GM19193 (cell line): ENCODE measurements around the gene GPR158.

Source experiments
- POLR2A ChIP-seq: IDR thresholded peaks from 4 replicates; pipeline ENCODE4 v1.6.1; 2011; ENCODE audit not compliant: insufficient read depth, insufficient read length; ENCODE audit errors: extremely low read depth

GPR158 gene

GRCh38 chr10:25261110-25261509, 86.3 kb downstream of the GPR158 start:
- TF ChIP-seq POLR2A = no peak

DNA sequence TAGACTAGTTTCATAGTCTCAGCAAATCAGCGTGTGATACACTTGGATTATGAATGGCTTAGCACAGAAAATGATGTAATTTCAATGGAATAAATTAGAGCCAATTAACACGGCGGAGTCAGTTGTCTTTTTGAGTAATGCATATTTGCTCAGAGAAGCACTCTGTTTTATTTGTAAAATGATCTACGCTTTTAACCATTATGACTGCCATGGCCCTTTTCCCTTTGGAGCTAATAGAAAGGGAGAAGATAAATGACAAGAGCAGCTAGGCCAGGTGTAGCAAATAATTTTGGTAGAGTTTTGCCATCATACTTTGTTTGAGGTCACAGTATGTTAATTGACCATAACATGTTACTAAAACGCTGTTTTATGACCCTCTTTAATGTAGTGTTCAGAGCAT, 86.8 kb downstream of the GPR158 start:
- TF ChIP-seq POLR2A = no peak

GRCh38 chr10:25263931-25264330, 89.1 kb downstream of the GPR158 start:
- TF ChIP-seq POLR2A = no peak

GRCh38 chr10:25278180-25278579, 103.4 kb downstream of the GPR158 start:
- TF ChIP-seq POLR2A = no peak

- TF ChIP-seq POLR2A = no peak
Observed at GRCh38 chr10:25280076-25280475, 105.3 kb downstream of the GPR158 start.

GRCh38 chr10:25280573-25280972, 105.8 kb downstream of the GPR158 start:
- TF ChIP-seq POLR2A = no peak

- no peak for TF ChIP-seq POLR2A
Observed at GRCh38 chr10:25285809-25286208, 111.0 kb downstream of the GPR158 start.

DNA sequence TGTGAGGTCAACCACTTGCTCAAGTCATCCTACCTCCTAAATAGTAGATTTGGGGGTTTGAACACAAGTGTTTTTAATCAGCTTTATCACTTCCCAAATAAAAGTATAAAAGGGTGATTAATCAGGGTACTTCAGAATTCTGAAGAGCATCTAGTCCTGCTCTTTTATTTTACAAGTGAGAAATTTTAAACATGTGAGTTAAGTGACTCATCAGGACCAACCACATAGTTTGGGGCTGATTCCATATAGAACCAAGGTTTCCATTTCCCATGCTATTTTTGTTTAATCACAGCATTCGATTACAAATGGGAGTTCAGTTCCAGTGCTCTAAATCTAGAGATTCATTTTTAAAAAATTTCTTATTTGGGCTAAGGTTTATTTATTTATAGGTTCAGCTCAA, 113.4 kb downstream of the GPR158 start:
- no peak for TF ChIP-seq POLR2A

GRCh38 chr10:25294032-25294926, 119.5 kb downstream of the GPR158 start:
- TF ChIP-seq POLR2A = no peak

DNA sequence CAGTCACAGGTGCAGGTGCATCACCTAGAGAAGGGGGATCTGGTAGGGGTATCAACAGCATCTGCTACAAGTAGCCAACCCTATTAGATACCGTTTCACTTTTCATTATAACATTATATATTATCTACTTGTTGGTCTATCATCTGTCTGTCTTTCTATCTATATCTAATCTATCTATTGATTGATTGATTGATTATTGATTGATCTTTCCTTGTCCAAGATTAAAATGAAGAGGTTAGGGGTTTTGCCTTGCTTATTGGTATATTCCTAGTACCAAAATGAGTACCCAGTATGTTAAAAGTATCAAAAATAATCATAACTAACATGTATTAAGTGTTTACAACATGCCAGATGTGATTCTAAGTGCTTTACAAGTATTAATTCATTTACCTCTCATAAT, 121.5 kb downstream of the GPR158 start:
- no peak for TF ChIP-seq POLR2A

DNA sequence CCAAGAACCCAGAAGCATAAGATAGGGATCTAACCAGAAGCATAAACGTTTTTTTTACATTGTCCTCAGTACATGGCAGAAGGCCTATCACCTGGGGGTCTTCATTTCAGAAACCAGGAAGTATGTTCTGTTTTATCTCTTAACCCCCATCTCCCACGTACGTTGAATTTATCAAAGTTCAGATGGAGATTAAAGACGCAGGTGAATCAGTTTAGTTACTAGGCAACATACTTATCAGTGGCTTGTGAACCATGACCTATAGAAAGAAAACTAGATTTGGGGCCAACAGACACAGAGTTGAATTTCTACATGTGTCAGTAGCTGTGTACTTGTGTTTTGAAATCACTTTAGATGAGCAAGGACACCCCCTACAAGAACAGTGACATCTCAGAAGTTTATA, 122.7 kb downstream of the GPR158 start:
- TF ChIP-seq POLR2A = no peak

- no peak for TF ChIP-seq POLR2A
Observed at GRCh38 chr10:25300073-25300472, 125.3 kb downstream of the GPR158 start.

DNA sequence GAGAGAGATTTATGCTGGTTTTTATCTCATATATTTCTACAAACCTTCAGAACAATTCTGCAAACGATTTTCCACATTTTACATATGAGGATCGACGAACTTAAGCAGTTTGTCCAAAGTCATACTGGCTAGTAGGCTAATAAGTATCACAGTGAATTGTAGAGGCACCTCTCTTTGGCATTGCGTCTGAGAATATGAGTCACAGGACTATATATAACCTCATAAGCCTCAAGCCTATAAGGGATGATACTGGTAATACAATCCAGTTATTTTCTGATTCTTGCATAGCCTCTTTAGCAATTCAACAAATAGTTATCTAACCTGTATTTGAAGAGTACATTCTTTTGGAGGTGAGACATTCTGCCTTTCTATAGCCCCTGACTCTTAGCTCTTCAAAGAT, 129.8 kb downstream of the GPR158 start:
- TF ChIP-seq POLR2A = no peak

DNA sequence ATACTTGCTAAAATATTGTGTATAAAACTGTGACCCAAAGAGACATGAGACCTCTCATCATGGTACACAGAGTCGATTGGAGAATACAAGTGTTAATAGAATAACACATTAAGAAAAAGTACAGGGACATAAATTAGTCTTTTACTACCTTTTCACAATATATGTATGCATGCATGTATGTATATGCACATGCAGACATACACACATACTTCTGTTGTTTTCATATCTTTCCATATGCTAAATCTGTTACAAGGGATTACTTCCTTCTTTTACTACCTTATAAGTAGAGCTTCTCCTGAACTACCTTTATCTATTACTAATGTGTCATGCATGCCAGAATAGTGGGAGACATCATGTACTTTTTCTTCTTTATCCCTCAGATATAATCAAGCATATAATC, 131.6 kb downstream of the GPR158 start:
- no peak for TF ChIP-seq POLR2A

DNA sequence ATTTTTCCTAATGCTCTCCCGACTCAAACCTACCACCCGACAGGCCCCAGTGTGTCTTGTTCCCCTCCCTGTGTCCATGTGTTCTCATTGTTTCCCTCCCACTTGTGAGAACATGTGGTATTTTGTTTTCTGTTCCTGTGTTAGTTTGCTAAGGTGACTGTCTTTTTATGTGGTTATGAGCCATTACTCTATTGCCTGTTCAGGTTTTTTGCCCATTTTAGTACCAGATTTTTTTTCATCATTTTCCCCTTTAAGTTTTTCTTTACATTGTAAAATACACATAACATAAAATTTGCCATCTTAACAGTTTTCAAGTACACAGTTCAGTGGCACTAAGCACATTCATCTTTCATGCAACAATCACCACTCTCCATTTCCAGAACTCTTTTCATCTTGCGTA, 133.5 kb downstream of the GPR158 start:
- no peak for TF ChIP-seq POLR2A

DNA sequence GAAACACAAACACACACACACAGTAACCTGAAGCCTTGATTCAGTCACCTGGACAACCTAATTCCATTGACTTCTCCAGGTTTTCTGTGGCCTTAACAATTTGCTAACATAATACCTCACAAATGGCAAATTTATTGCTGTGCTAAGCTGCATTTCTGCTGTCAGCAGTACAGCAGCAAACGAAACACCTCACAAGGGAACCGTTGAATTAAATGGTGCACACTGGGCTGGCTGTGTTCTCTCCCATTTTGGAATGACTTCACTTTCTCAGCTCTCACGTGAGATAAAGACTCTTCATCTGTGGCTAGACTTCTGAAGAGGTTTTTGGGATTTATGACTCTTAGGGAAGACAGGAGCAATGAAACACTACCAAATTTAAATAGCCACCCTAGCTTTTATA, 152.5 kb downstream of the GPR158 start:
- no peak for TF ChIP-seq POLR2A

DNA sequence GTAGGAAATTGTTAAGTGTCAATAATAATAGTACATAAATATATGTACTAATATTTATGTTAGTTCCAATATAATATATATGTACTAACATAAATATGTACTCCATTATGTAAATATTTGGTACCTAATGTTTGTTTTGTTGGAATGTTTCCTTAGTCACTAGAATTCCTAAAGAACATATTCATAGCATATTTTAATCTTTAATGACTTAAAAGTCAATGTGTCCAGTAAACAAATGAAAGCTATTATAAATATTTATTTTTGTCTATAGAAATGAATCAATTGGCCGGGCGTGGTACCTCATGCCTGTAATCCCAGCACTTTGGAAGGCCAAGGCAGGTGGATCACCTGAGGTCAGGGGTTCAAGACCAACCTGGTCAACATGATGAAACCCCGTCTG, 153.6 kb downstream of the GPR158 start:
- TF ChIP-seq POLR2A = no peak
